ENCODE data around the gene GPRC5C.

Gene GPRC5C

DNA sequence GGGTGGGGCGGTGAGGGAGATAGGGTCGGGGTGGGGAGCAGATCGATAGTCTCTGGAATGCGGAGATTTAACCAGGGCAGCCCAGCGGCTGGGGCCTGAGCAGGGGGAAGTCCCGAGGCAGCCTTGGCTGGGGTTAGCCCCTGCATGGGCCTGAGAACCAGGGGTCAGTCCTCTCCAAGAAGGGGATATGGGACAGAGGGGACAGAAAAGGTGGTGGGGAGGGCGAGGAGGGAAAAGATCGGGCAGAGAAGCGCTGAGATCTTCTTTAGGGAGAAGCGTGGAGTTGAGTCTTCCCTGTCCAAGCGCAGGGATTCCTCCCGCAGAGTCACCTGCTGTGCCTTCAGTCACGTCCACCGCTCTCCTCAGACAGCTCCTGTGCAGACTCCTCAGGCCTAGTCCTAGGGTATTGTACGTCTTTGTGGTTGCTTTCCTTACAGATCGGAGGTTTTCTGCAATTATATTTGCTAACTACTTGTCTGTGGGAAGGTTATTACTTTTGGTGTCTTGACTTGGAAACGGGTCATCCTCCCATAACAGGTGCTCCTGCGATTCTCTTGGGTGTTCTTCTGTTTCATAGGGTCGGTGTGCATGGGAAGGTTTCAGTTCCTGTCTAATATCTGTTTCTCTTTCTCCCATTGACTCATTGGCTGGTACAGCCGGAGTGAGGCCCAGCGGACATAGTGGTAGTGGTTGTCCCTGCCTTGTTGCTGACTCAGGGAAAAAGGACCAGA lies 35.5 kb downstream of the GPRC5C start:
- no peak for TF ChIP-seq EZH2phosphoT487 (IDR thresholded peaks at IDR 0.05; ENCODE audit: low read depth)
- TF ChIP-seq, protein P1, sequence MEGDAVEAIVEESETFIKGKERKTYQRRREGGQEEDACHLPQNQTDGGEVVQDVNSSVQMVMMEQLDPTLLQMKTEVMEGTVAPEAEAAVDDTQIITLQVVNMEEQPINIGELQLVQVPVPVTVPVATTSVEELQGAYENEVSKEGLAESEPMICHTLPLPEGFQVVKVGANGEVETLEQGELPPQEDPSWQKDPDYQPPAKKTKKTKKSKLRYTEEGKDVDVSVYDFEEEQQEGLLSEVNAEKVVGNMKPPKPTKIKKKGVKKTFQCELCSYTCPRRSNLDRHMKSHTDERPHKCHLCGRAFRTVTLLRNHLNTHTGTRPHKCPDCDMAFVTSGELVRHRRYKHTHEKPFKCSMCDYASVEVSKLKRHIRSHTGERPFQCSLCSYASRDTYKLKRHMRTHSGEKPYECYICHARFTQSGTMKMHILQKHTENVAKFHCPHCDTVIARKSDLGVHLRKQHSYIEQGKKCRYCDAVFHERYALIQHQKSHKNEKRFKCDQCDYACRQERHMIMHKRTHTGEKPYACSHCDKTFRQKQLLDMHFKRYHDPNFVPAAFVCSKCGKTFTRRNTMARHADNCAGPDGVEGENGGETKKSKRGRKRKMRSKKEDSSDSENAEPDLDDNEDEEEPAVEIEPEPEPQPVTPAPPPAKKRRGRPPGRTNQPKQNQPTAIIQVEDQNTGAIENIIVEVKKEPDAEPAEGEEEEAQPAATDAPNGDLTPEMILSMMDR (IDR thresholded peaks at IDR 0.05; ENCODE audit: low read depth, low read length) = no peak
- Histone ChIP-seq H3K79me2 (ENCODE audit: low read length) (no peaks in the 10 kb centered on the region), H4K20me1 (ENCODE audit: insufficient read depth, low read length) (no peaks in the 10 kb centered on the region), H3K4me2 (ENCODE audit: low read length) (peak overlapping the region; percentile 76), H3K4me1 (ENCODE audit: low read length) (peaks cover 24% of the 10 kb centered on the region), H3K9me3 (ENCODE audit: insufficient read depth, low read length) (no peaks in the 10 kb centered on the region), H3K27ac (ENCODE audit: low read length) (peak overlapping the region; percentile 31; the same call in 1 of the 2 replicates), H3K9ac (ENCODE audit: low read length) (no peak overlapping the region), H3K36me3 (replicated peaks; ENCODE audit: low read depth, low read length) (no peaks in the 10 kb centered on the region), H3K4me3 (ENCODE audit: low read length) (peak overlapping the region; percentile 58), H3K27me3 (ENCODE audit: low read depth, low read length) (peaks cover 7% of the 10 kb centered on the region; the same call in 1 of the 2 replicates), H2AFZ (ENCODE audit: low read depth, low read length) (no peak overlapping the region)

DNA sequence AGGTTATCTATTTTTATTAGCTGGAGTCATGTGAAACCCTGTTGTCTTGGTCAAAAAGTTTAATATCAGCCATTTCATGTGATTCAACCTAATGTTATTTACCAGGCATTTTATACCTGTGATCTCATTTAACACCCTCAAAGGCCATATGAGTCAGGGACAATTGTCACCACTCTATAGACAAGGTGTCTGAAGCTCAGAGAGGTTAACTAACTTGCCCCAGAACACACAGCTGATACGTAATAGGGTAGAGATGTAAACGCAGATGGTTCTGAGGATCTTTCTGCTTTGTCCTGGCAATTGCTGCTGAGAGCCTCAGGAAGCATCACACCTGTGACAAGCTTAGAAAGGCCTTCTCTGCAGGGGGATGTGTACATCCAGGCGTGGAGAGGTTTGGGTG lies 39.5 kb downstream of the GPRC5C start:
- Histone ChIP-seq H3K79me2 (ENCODE audit: low read length) (no peaks in the 10 kb centered on the region), H2AFZ (ENCODE audit: low read depth, low read length) (no peak overlapping the region), H3K9ac (ENCODE audit: low read length) (no peak overlapping the region), H3K27me3 (ENCODE audit: low read depth, low read length) (peaks cover 7% of the 10 kb centered on the region; the same call in 1 of the 2 replicates), H3K27ac (ENCODE audit: low read length) (no peak overlapping the region), H3K4me2 (ENCODE audit: low read length) (no peak overlapping the region), H3K4me3 (ENCODE audit: low read length) (no peak overlapping the region), H4K20me1 (ENCODE audit: insufficient read depth, low read length) (no peaks in the 10 kb centered on the region), H3K4me1 (ENCODE audit: low read length) (peaks cover 12% of the 10 kb centered on the region), H3K9me3 (ENCODE audit: insufficient read depth, low read length) (peaks cover 11% of the 10 kb centered on the region; the same call in 1 of the 2 replicates), H3K36me3 (replicated peaks; ENCODE audit: low read depth, low read length) (no peaks in the 10 kb centered on the region)
- TF ChIP-seq, protein P1 (IDR thresholded peaks at IDR 0.05; ENCODE audit: low read depth, low read length) = no peak
- TF ChIP-seq EZH2phosphoT487 (IDR thresholded peaks at IDR 0.05; ENCODE audit: low read depth) = no peak

DNA sequence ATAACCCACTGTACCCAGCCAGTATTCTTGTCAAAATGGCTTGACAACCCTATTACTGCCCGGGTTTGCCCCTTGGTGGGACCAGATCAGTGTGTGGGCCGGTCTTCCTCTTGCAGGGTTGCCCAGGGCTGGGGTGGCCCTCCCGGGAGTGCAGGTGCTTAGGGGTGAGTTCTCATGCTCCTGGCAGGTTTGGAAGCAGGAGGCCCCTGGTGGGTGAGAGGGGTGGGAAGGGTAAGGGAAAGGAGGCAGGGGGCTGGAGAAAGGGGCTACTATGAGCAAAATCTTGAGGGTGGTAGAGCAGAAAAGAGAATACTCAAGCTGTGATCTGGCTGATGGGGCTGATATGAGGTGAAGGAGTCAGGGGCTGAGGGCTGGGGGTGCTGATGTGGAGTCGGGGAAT lies 41.0 kb downstream of the GPRC5C start:
- Histone ChIP-seq H4K20me1 (ENCODE audit: insufficient read depth, low read length) (no peaks in the 10 kb centered on the region), H3K9ac (ENCODE audit: low read length) (no peak overlapping the region), H3K79me2 (ENCODE audit: low read length) (no peaks in the 10 kb centered on the region), H3K9me3 (ENCODE audit: insufficient read depth, low read length) (peaks cover 11% of the 10 kb centered on the region; the same call in 1 of the 2 replicates), H3K27me3 (ENCODE audit: low read depth, low read length) (peaks cover 7% of the 10 kb centered on the region; the same call in 1 of the 2 replicates), H2AFZ (ENCODE audit: low read depth, low read length) (no peak overlapping the region), H3K27ac (ENCODE audit: low read length) (no peak overlapping the region), H3K36me3 (replicated peaks; ENCODE audit: low read depth, low read length) (no peaks in the 10 kb centered on the region), H3K4me3 (ENCODE audit: low read length) (no peak overlapping the region), H3K4me1 (ENCODE audit: low read length) (peaks cover 3% of the 10 kb centered on the region; the same call in 1 of the 2 replicates), H3K4me2 (ENCODE audit: low read length) (no peak overlapping the region)
- TF ChIP-seq EZH2phosphoT487 (IDR thresholded peaks at IDR 0.05; ENCODE audit: low read depth) = no peak
- TF ChIP-seq, protein P1 (IDR thresholded peaks at IDR 0.05; ENCODE audit: low read depth, low read length) = no peak

DNA sequence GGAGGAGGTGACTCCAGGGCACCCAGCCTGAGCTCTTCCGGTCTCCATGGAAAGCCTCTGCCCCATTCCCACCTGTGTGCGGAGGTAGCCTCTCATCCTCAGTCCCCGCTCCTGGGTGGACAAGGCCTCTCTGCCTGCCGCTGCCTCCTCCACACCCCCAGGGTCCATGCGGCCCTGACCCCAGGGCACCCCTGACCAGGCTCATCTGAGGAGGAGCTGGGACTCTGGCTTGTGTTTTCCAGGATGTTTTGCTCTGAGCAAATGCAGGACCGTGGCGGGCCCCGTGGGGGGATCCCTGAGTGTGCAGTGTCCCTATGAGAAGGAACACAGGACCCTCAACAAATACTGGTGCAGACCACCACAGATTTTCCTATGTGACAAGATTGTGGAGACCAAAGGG lies 41.4 kb downstream of the GPRC5C start:
- H3K79me2 ChIP-seq (ENCODE audit: low read length) = no peaks in the 10 kb centered on the region
- peaks cover under 1% of the 10 kb centered on the region; the same call in 1 of the 2 replicates for H3K4me1 ChIP-seq (ENCODE audit: low read length)
- no peak overlapping the region for H2AFZ ChIP-seq (ENCODE audit: low read depth, low read length)
- H3K9me3 ChIP-seq (ENCODE audit: insufficient read depth, low read length) = peaks cover 11% of the 10 kb centered on the region; the same call in 1 of the 2 replicates
- H3K4me3 ChIP-seq (ENCODE audit: low read length) = no peak overlapping the region
- H3K4me2 ChIP-seq (ENCODE audit: low read length) = no peak overlapping the region
- TF ChIP-seq EZH2phosphoT487 (IDR thresholded peaks at IDR 0.05; ENCODE audit: low read depth) = no peak
- TF ChIP-seq, protein P1 (IDR thresholded peaks at IDR 0.05; ENCODE audit: low read depth, low read length) = no peak
- no peaks in the 10 kb centered on the region for H4K20me1 ChIP-seq (ENCODE audit: insufficient read depth, low read length)
- peaks cover 8% of the 10 kb centered on the region; the same call in 1 of the 2 replicates for H3K27me3 ChIP-seq (ENCODE audit: low read depth, low read length)
- no peaks in the 10 kb centered on the region for H3K36me3 ChIP-seq (replicated peaks; ENCODE audit: low read depth, low read length)
- H3K27ac ChIP-seq (ENCODE audit: low read length) = no peak overlapping the region
- no peak overlapping the region for H3K9ac ChIP-seq (ENCODE audit: low read length)

Measured in OCI-LY3 (cell line).